Testis (tissue), 3 donors: Measurements from ENCODE around the gene GPR173. TPM values are rescaled to one million over a fixed set of nuclear protein-coding genes. Genes with fewer than 3 reads are reported as not detected.
A peak's percentile ranks its signal among the peaks of the same experiment; 100 is the strongest.

Experiments
- DNase-seq: peaks from one replicate; pipeline ENCODE4 v3.0.0-alpha.2; 2019
- H3K27ac ChIP-seq, 2 donors: fragments of 200-600 bp; sonication (generic); one replicate each; pipeline ENCODE4 v1.5.1; 2019
- H3K27me3 ChIP-seq: fragments of 200-600 bp; sonication (generic); one replicate; pipeline ENCODE4 v1.5.1; 2019
- H3K36me3 ChIP-seq: fragments of 200-600 bp; sonication (generic); one replicate; pipeline ENCODE4 v1.5.1; 2017; ENCODE audit warnings: low read depth; ENCODE audit errors: missing control alignments
- H3K4me1 ChIP-seq: fragments of 200-600 bp; sonication (generic); one replicate; pipeline ENCODE4 v1.5.1; 2019
- H3K4me3 ChIP-seq, 2 donors: fragments of 200-600 bp; sonication (generic); one replicate each; pipeline ENCODE4 v1.5.1; 2017 to 2019
- H3K9me3 ChIP-seq: fragments of 200-600 bp; sonication (generic); one replicate; pipeline ENCODE4 v1.5.1; 2017
- CTCF ChIP-seq, 3 experiments: fragments of 450-650 bp in 2 of 3; fragments of 200-600 bp in 1 of 3; sonication (generic) in 1 of 3; IDR thresholded peaks; one replicate each; pipeline ENCODE4 v1.5.1; 2016 to 2019; ENCODE audit warnings: antibody characterized with exemption in 3 of 3, mild to moderate bottlenecking in 2 of 3, moderate library complexity in 1 of 3
- POLR2A ChIP-seq: fragments of 450-650 bp; IDR thresholded peaks from one replicate; pipeline ENCODE4 v1.6.1; 2017; ENCODE audit warnings: antibody characterized with exemption, mild to moderate bottlenecking, moderate library complexity
- WGBS, 2 donors: methylation state at CpG; one replicate each; pipeline ENCODE4 v1.1.5; 2018; 5-methylcytosine and 5-hydroxymethylcytosine counted together
- intact Hi-C: fragments of 100-400 bp; cut with DNase I; formaldehyde crosslinking; loops from one replicate; pipeline ENCODE4 v1.15.1; 2023; ENCODE audit warnings: low total_unique reads
- polyA plus RNA-seq: library from polyadenylated mRNA; stranded (reverse); fragments of 350-450 nt; fragmentation: Illumina TruSeq; extraction: RNeasy Lipid Tissue Mini Kit (QIAGEN cat#74804); gene quantifications from one replicate; pipeline ENCODE4 v1.2.3, GENCODE V29; 2014; ENCODE audit warnings: low read depth, low replicate concordance; ENCODE audit not compliant: insufficient read depth
- total RNA-seq, 2 donors: library from RNA; depleted of rRNA; stranded (reverse); fragments of >200 nt; gene quantifications; one replicate each; pipeline ENCODE4 v1.2.3, GENCODE V29; 2016

The GPR173 gene
- total and polyA plus RNA-seq, 3 donors from 2014 or later = 2.4 to 3.8 (median 2.8) TPM

GRCh38 chrX:53093748-53094581, 45.4 kb downstream of the GPR173 start, which contains the start of gene KANTR:
Gene KANTR (plus strand): TSS chrX:53094142. CDS start chrX:53124273, 30,131 bp downstream.
- Histone ChIP-seq H3K4me3 (peak within 1 kb of the TSS; percentile 63 to 77), H3K27me3 (no peaks in the 10 kb centered on the region), H3K9me3 (no peaks in the 10 kb centered on the region), H3K27ac (peak within 1 kb of the TSS; percentile 79 to 88), H3K4me1 (peaks cover 3% of the 10 kb centered on the region), H3K36me3 (no peaks in the 10 kb centered on the region)
- peak; percentile 93 for DNase-seq
- 0% methylated on average over 10 to 32 of the region's 67 CpGs for WGBS, 2 donors
- no peak for TF ChIP-seq CTCF (IDR thresholded peaks at IDR 0.05)
- peak; percentile 14 for TF ChIP-seq POLR2A
- intact Hi-C loops = no loop called here

GRCh38 chrX:53094582-53094905, 46.0 kb downstream of the GPR173 start:
- Histone ChIP-seq H3K9me3 (no peaks in the 10 kb centered on the region), H3K27ac (peak overlapping the region; percentile 79 to 84), H3K4me1 (peaks cover 3% of the 10 kb centered on the region), H3K36me3 (no peaks in the 10 kb centered on the region), H3K4me3 (peak overlapping the region; percentile 63 to 77), H3K27me3 (no peaks in the 10 kb centered on the region)
- WGBS, 2 donors = 0 to 1% methylated on average over 1 to 5 of the region's 5 CpGs
- no peak for TF ChIP-seq POLR2A
- no peak for DNase-seq
- intact Hi-C loops = no loop called here

GRCh38 chrX:53095796-53096195, 47.2 kb downstream of the GPR173 start:
- no peaks in the 10 kb centered on the region for H3K36me3 ChIP-seq
- H3K27ac ChIP-seq = no peak overlapping the region
- H3K4me3 ChIP-seq = no peak overlapping the region
- TF ChIP-seq CTCF (IDR thresholded peaks at IDR 0.05) = no peak
- no peak for TF ChIP-seq POLR2A
- no peaks in the 10 kb centered on the region for H3K9me3 ChIP-seq
- WGBS, 2 donors = 78 to 86% methylated on average over 3 of the region's 3 CpGs
- peaks cover 3% of the 10 kb centered on the region for H3K4me1 ChIP-seq
- DNase-seq = no peak
- H3K27me3 ChIP-seq = no peaks in the 10 kb centered on the region
- intact Hi-C loops = no loop called here

GRCh38 chrX:53114864-53115549, 66.4 kb downstream of the GPR173 start:
- WGBS, 2 donors = 100% methylated on average over 2 of the region's 6 CpGs; no CpG with 5 or more reads in 1 of the 2 donors
- peak overlapping the region in 1 of 2 donors; percentile 74 for H3K27ac ChIP-seq
- intact Hi-C loops = no loop called here

More at GRCh38 chrX:53114864-53115549, 66.4 kb downstream of the GPR173 start:
- DNase-seq = no peak
- no peak overlapping the region for H3K4me3 ChIP-seq
- H3K4me1 ChIP-seq = peaks cover 5% of the 10 kb centered on the region
- no peaks in the 10 kb centered on the region for H3K36me3 ChIP-seq
- no peak for TF ChIP-seq CTCF (IDR thresholded peaks at IDR 0.05)
- no peak for TF ChIP-seq POLR2A
- no peaks in the 10 kb centered on the region for H3K9me3 ChIP-seq
- H3K27me3 ChIP-seq = no peaks in the 10 kb centered on the region
